A549 (cell line): ENCODE results near the gene OLIG2. TPM values are rescaled to one million over a fixed set of nuclear protein-coding genes. Genes with fewer than 3 reads are reported as not detected.
A peak's percentile ranks its signal among the peaks of the same experiment; 100 is the strongest.

Experiments
- ATAC-seq, 2 experiments: fragments of 200-7000 bp in 1 of 2; fragments of >200 bp in 1 of 2; cut with Nextera tagmentation in 1 of 2; cut with Tn5 transposase in 1 of 2; 3 replicates each; pipeline versions ENCODE4 v1.8.0 to v1.9.1; 2018 to 2020; ENCODE audit warnings: mild to moderate bottlenecking in 1 of 2, moderate library complexity in 1 of 2
- CTCF ChIA-PET: fragments of 300-600 bp; sonication (Branson Sonifier 250); formaldehyde crosslinking; extraction: SDS; loops from one replicate; lab custom pipeline; 2021; ENCODE audit warnings: antibody characterized with exemption, inconsistent platforms; lab: Yijun Ruan, JAX
- POLR2A ChIA-PET: fragments of 350-600 bp; formaldehyde crosslinking; extraction: SDS; loops from one replicate; lab custom pipeline; 2021; ENCODE audit warnings: antibody characterized with exemption, inconsistent platforms; lab: Yijun Ruan, JAX
- DNase-seq, 2 experiments: peaks; one replicate each; pipeline versions ENCODE4 v3.0.0 to v3.0.0-alpha.2; 2011 to 2016; ENCODE audit warnings: low read depth in 1 of 2, low spot score in 1 of 2
- FAIRE-seq: peaks from 2 replicates; lab custom pipeline; 2011; peaks lifted over from hg19 to GRCh38; lab: Jason Lieb, UNC
- H3K27ac ChIP-seq, 2 experiments: fragments of >200 bp; sonication (Bioruptor Twin); formaldehyde crosslinking; 3 replicates each; pipeline ENCODE4 v1.5.1; 2016 to 2017
- H3K4me1 ChIP-seq: fragments of >200 bp; sonication (Bioruptor Twin); formaldehyde crosslinking; 3 replicates; pipeline ENCODE4 v1.6.1; 2016
- H3K4me2 ChIP-seq: fragments of >200 bp; sonication (Bioruptor Twin); formaldehyde crosslinking; 3 replicates; pipeline ENCODE4 v1.6.1; 2016
- H3K4me3 ChIP-seq: fragments of >200 bp; sonication (Bioruptor Twin); formaldehyde crosslinking; 3 replicates; pipeline ENCODE4 v1.5.1; 2016
- H3K9me3 ChIP-seq: fragments of >200 bp; sonication (Bioruptor Twin); formaldehyde crosslinking; 3 replicates; pipeline ENCODE4 v1.6.1; 2016
- CBX2 ChIP-seq: fragments of 200-600 bp; sonication (generic); IDR thresholded peaks from 2 replicates; pipeline ENCODE4 v1.6.1; 2016; ENCODE audit warnings: low read depth, mild to moderate bottlenecking, borderline replicate concordance
- CBX8 ChIP-seq: fragments of 200-600 bp; sonication (generic); IDR thresholded peaks from 2 replicates; pipeline ENCODE4 v1.6.1; 2016
- CHD2 ChIP-seq: fragments of 150-350 bp; IDR thresholded peaks from 2 replicates; pipeline ENCODE4 v1.6.1; 2014; ENCODE audit warnings: low read length; ENCODE audit not compliant: partially characterized antibody
- CHD4 ChIP-seq: fragments of 200-600 bp; sonication (generic); IDR thresholded peaks from 2 replicates; pipeline ENCODE4 v1.6.1; 2016; ENCODE audit warnings: antibody characterized with exemption, mild to moderate bottlenecking, borderline replicate concordance
- ELK1 ChIP-seq: fragments of 150-350 bp; IDR thresholded peaks from 2 replicates; pipeline ENCODE4 v1.6.1; 2014; ENCODE audit warnings: low read depth, mild to moderate bottlenecking, low read length
- EP300 ChIP-seq, 2 experiments: fragments of >200 bp; sonication (Bioruptor Twin); formaldehyde crosslinking; IDR thresholded peaks; 2 replicates in 1 of 2; 3 replicates in 1 of 2; pipeline ENCODE4 v1.6.1; 2016 to 2017
- ESRRA ChIP-seq: fragments of 150-350 bp; IDR thresholded peaks from 2 replicates; pipeline ENCODE4 v1.6.1; 2014; ENCODE audit warnings: mild to moderate bottlenecking, low read length, borderline replicate concordance
- FOSB ChIP-seq: fragments of 250-450 bp; sonication (Bioruptor Pico); IDR thresholded peaks from 2 replicates; pipeline ENCODE4 v1.5.0; 2020; ENCODE audit warnings: mild to moderate bottlenecking, moderate library complexity
- FOXS1 ChIP-seq: fragments of 250-450 bp; sonication (Bioruptor Pico); IDR thresholded peaks from 2 replicates; pipeline ENCODE4 v1.5.0; 2020; ENCODE audit warnings: mild to moderate bottlenecking, moderate library complexity
- GATA3 ChIP-seq: IDR thresholded peaks from 2 replicates; pipeline ENCODE4 v1.6.1; 2012; ENCODE audit warnings: borderline replicate concordance
- HDAC2 ChIP-seq: fragments of 200-600 bp; sonication (generic); IDR thresholded peaks from 2 replicates; pipeline ENCODE4 v1.6.1; 2016
- JUN ChIP-seq, 2 experiments: fragments of >200 bp; sonication (Bioruptor Twin); formaldehyde crosslinking; IDR thresholded peaks; 2 replicates in 1 of 2; 3 replicates in 1 of 2; pipeline ENCODE4 v1.6.1; 2016 to 2017
- KDM1A ChIP-seq: fragments of 200-600 bp; sonication (generic); IDR thresholded peaks from 2 replicates; pipeline ENCODE4 v1.6.1; 2016; ENCODE audit warnings: low read depth, mild to moderate bottlenecking
- MAFK ChIP-seq: fragments of 450-650 bp; IDR thresholded peaks from 2 replicates; pipeline ENCODE4 v1.6.1; 2014; ENCODE audit not compliant: partially characterized antibody
- MAZ ChIP-seq: fragments of 150-350 bp; IDR thresholded peaks from 2 replicates; pipeline ENCODE4 v1.6.1; 2014; ENCODE audit warnings: antibody characterized with exemption, low read depth, low read length, borderline replicate concordance
- MYC ChIP-seq: IDR thresholded peaks from 2 replicates; pipeline ENCODE4 v1.6.1; 2012; ENCODE audit warnings: mild to moderate bottlenecking, inconsistent platforms, low read length, improper control_type of control experiment, borderline replicate concordance
- PBX3 ChIP-seq: IDR thresholded peaks from 2 replicates; pipeline ENCODE4 v1.6.1; 2012
- POLR2AphosphoS2 ChIP-seq: conservative IDR thresholded peaks from 2 replicates; pipeline ENCODE4 v1.6.1; 2012; ENCODE audit warnings: low read length, improper control_type of control experiment, inconsistent platforms
- RCOR1 ChIP-seq: fragments of 150-350 bp; IDR thresholded peaks from 2 replicates; pipeline ENCODE4 v1.6.1; 2014; ENCODE audit warnings: antibody characterized with exemption, low read length, low read depth
- RFX5 ChIP-seq: fragments of 450-650 bp; IDR thresholded peaks from 2 replicates; pipeline ENCODE4 v1.7.1; 2014; ENCODE audit warnings: antibody characterized with exemption, mild to moderate bottlenecking, moderate library complexity
- SREBF2 ChIP-seq: fragments of 450-650 bp; IDR thresholded peaks from 2 replicates; pipeline ENCODE4 v1.6.1; 2014; ENCODE audit warnings: mild to moderate bottlenecking, moderate library complexity
- TP53 ChIP-seq: fragments of 250-450 bp; sonication (Bioruptor Pico); IDR thresholded peaks from 2 replicates; pipeline ENCODE4 v1.5.0; 2021; ENCODE audit warnings: mild to moderate bottlenecking, moderate library complexity
- ZSCAN20 ChIP-seq: fragments of 250-450 bp; sonication (Bioruptor Pico); IDR thresholded peaks from 2 replicates; pipeline ENCODE4 v1.8.0; 2022; ENCODE audit warnings: mild to moderate bottlenecking, moderate library complexity
- WGBS: methylation state at CpG from one replicate; pipeline ENCODE4 v1.1.6; 2017; ENCODE audit errors: missing lambda C conversion rate; 5-methylcytosine and 5-hydroxymethylcytosine counted together
- polyA plus RNA-seq, 4 experiments: library from polyadenylated mRNA; depleted of rRNA in 3 of 4; stranded (reverse); fragments of >200 nt; fragmentation: RNase III in 1 of 4; extraction: RNeasy Plus Mini Kit Qiagen cat#74134 plus additional on column Dnase treatment in 1 of 4; gene quantifications; 2 replicates in 3 of 4; 3 replicates in 1 of 4; pipeline ENCODE4 v1.2.3, GENCODE V29; 2011 to 2017
- TF ChIP-seq, protein P1 (sequence below): fragments of 250-450 bp; sonication (Bioruptor Pico); IDR thresholded peaks from 2 replicates; pipeline ENCODE4 v1.5.0; 2020; ENCODE audit warnings: low read depth, mild to moderate bottlenecking, moderate library complexity
- TF ChIP-seq, protein P2 (sequence below): fragments of 450-650 bp; IDR thresholded peaks from 2 replicates; pipeline ENCODE4 v1.6.1; 2014; ENCODE audit warnings: antibody characterized with exemption
- TF ChIP-seq, protein P3 (sequence below): fragments of 250-450 bp; sonication (Bioruptor Pico); IDR thresholded peaks from 2 replicates; pipeline ENCODE4 v1.5.0; 2021; ENCODE audit warnings: mild to moderate bottlenecking, moderate library complexity, borderline replicate concordance

Gene OLIG2
- polyA plus RNA-seq, 2 of the 4 experiments (the other 2 are of a cell fraction): not detected

DNA sequence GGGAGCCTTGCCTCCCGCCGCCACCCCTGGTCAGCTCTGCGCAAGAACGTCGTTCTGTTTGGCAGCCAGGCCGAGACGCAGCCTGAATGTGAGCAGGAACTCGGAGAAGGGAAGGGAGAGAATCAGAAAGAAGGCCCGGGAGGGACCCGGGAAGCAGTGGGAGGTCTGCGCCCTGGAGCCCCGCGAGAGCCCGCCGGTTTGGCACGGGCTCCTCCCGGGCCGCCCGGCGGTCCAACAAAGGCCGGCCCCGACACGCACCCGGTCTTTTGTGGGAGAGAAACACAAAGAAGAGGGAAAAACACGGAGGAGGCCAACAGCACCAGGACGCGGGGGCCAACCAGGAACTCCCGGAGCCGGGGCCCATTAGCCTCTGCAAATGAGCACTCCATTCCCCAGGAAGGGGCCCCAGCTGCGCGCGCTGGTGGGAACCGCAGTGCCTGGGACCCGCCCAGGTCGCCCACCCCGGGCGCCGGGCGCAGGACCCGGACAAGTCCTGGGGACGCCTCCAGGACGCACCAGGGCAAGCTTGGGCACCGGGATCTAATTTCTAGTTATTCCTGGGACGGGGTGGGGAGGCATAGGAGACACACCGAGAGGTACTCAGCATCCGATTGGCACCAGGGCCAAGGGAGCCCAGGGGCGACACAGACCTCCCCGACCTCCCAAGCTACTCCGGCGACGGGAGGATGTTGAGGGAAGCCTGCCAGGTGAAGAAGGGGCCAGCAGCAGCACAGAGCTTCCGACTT is 2.7 kb upstream of the OLIG2 start:
- no peak overlapping the region for H3K4me2 ChIP-seq
- WGBS: 27% methylated on average over 32 of the region's 52 CpGs
- no peaks in the 10 kb centered on the region for H3K4me1 ChIP-seq
- H3K4me3 ChIP-seq: no peak overlapping the region
- FAIRE-seq (no peak), DNase-seq (no peak), ATAC-seq (no peak; a peak in 1 of 6 replicates)
- H3K9me3 ChIP-seq: no peaks in the 10 kb centered on the region
- no peak for TF ChIP-seq CHD2
- no peak for TF ChIP-seq CBX2
- no peak for TF ChIP-seq HDAC2
- TF ChIP-seq, protein P1, sequence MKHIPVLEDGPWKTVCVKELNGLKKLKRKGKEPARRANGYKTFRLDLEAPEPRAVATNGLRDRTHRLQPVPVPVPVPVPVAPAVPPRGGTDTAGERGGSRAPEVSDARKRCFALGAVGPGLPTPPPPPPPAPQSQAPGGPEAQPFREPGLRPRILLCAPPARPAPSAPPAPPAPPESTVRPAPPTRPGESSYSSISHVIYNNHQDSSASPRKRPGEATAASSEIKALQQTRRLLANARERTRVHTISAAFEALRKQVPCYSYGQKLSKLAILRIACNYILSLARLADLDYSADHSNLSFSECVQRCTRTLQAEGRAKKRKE (CRISPR knock-in tag): no peak
- TF ChIP-seq ELK1: no peak
- TF ChIP-seq FOXS1: no peak
- no peak for TF ChIP-seq CHD4
- no peak for TF ChIP-seq TP53 (CRISPR knock-in tag)
- TF ChIP-seq, protein P2, sequence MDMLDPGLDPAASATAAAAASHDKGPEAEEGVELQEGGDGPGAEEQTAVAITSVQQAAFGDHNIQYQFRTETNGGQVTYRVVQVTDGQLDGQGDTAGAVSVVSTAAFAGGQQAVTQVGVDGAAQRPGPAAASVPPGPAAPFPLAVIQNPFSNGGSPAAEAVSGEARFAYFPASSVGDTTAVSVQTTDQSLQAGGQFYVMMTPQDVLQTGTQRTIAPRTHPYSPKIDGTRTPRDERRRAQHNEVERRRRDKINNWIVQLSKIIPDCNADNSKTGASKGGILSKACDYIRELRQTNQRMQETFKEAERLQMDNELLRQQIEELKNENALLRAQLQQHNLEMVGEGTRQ: no peak
- TF ChIP-seq SREBF2: no peak
- no peak for TF ChIP-seq MYC
- TF ChIP-seq EP300 (IDR thresholded peaks at IDR 0.05): no peak
- no peak for TF ChIP-seq ESRRA
- no peak for TF ChIP-seq RFX5
- TF ChIP-seq ZSCAN20 (CRISPR knock-in tag): no peak
- TF ChIP-seq, protein P3, sequence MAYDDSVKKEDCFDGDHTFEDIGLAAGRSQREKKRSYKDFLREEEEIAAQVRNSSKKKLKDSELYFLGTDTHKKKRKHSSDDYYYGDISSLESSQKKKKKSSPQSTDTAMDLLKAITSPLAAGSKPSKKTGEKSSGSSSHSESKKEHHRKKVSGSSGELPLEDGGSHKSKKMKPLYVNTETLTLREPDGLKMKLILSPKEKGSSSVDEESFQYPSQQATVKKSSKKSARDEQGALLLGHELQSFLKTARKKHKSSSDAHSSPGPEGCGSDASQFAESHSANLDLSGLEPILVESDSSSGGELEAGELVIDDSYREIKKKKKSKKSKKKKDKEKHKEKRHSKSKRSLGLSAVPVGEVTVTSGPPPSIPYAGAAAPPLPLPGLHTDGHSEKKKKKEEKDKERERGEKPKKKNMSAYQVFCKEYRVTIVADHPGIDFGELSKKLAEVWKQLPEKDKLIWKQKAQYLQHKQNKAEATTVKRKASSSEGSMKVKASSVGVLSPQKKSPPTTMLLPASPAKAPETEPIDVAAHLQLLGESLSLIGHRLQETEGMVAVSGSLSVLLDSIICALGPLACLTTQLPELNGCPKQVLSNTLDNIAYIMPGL (CRISPR knock-in tag): no peak
- no peak for TF ChIP-seq FOSB (CRISPR knock-in tag)
- H3K27ac ChIP-seq: no peak overlapping the region
- ChIA-PET POLR2A (no interaction called here), CTCF (interaction anchor here (1.0 kb wide), 1 partner anchor 104 kb away, joined by 3 read pairs; no protein-coding TSS in a partner anchor)

GRCh38 chr21:33023574-33024200 is 2.0 kb upstream of the OLIG2 start:
- no peak for DNase-seq
- ChIA-PET POLR2A (no interaction called here), CTCF (interaction anchor here (1.0 kb wide), 1 partner anchor 103 kb away, joined by 3 read pairs; no protein-coding TSS in a partner anchor)
- TF ChIP-seq, protein P3 (CRISPR knock-in tag): no peak
- TF ChIP-seq FOSB (CRISPR knock-in tag): no peak
- TF ChIP-seq MAZ: no peak
- TF ChIP-seq FOXS1: no peak
- no peak for TF ChIP-seq MAFK
- TF ChIP-seq GATA3: no peak
- no peak for TF ChIP-seq JUN (IDR thresholded peaks at IDR 0.05)
- TF ChIP-seq KDM1A: no peak
- no peak for TF ChIP-seq CBX8
- no peak for TF ChIP-seq POLR2AphosphoS2
- TF ChIP-seq PBX3: no peak
- no peak for TF ChIP-seq RCOR1
- 34% methylated on average over 16 of the region's 49 CpGs for WGBS
- Histone ChIP-seq H3K4me3 (no peak overlapping the region), H3K27ac (no peak overlapping the region), H3K9me3 (no peaks in the 10 kb centered on the region), H3K4me2 (peak overlapping the region; percentile 7; the same call in 1 of the 3 replicates), H3K4me1 (no peaks in the 10 kb centered on the region)
- FAIRE-seq: no peak
- ATAC-seq: peak in 1 of 2 experiments; percentile 22; a peak in 1 of 6 replicates
